CD14-positive monocyte (primary cell): Measurements from ENCODE around the gene EXPH5. TPM values are rescaled to one million over a fixed set of nuclear protein-coding genes. Genes with fewer than 3 reads are reported as not detected.

Source experiments
- DNase-seq, 3 donors: peaks; one replicate each; pipeline ENCODE4 v3.0.0-alpha.2; 2011 to 2022
- H2AFZ ChIP-seq: 2 replicates; pipeline ENCODE4 v1.6.0; 2012; ENCODE audit warnings: mild to moderate bottlenecking, low read depth, low read length, inconsistent platforms; ENCODE audit not compliant: insufficient read depth, poor library complexity, severe bottlenecking
- H3K27ac ChIP-seq, 2 donors: 1 replicate in 1 of 2; 2 replicates in 1 of 2; pipeline ENCODE4 v1.5.1; 2012 to 2013; ENCODE audit warnings: low read length in 2 of 2, control low read depth in 1 of 2, inconsistent platforms in 1 of 2, low read depth in 1 of 2, mild to moderate bottlenecking in 1 of 2
- H3K27me3 ChIP-seq, 2 donors: one replicate each; pipeline versions ENCODE4 v1.6.0 to v1.6.1; 2011 to 2013; ENCODE audit warnings: low read length in 2 of 2; ENCODE audit not compliant: control insufficient read depth in 2 of 2, insufficient read depth in 2 of 2
- H3K36me3 ChIP-seq, 2 donors: replicated peaks in 1 of 2; 1 replicate in 1 of 2; 2 replicates in 1 of 2; pipeline versions ENCODE4 v1.5.1 to v1.6.1; 2012 to 2013; ENCODE audit warnings: low read length in 2 of 2, control low read depth in 1 of 2, inconsistent platforms in 1 of 2, mild to moderate bottlenecking in 1 of 2; ENCODE audit not compliant: insufficient read depth in 2 of 2, control insufficient read depth in 1 of 2
- H3K4me1 ChIP-seq, 2 donors: 1 replicate in 1 of 2; 2 replicates in 1 of 2; pipeline versions ENCODE4 v1.5.1 to v1.6.1; 2012 to 2013; ENCODE audit warnings: low read length in 2 of 2, control low read depth in 1 of 2, inconsistent platforms in 1 of 2, mild to moderate bottlenecking in 1 of 2, moderate library complexity in 1 of 2; ENCODE audit not compliant: insufficient read depth in 2 of 2, control insufficient read depth in 1 of 2
- H3K4me2 ChIP-seq: replicated peaks from 2 replicates; pipeline ENCODE3; 2012; ENCODE audit warnings: low read length, moderate library complexity, mild to moderate bottlenecking; ENCODE audit not compliant: poor library complexity, severe bottlenecking; ENCODE audit errors: extremely low read depth
- H3K4me3 ChIP-seq, 3 experiments: fragments of 200-600 bp in 1 of 3; sonication (generic) in 1 of 3; replicated peaks in 1 of 3; 1 replicate in 2 of 3; 2 replicates in 1 of 3; pipeline ENCODE4 v1.5.1; 2011 to 2013; ENCODE audit warnings: low read length in 3 of 3, mild to moderate bottlenecking in 3 of 3, control low read depth in 2 of 3, low read depth in 2 of 3, inconsistent platforms in 1 of 3, moderate library complexity in 1 of 3
- H3K79me2 ChIP-seq: 2 replicates; pipeline ENCODE4 v1.6.0; 2012; ENCODE audit warnings: mild to moderate bottlenecking, control low read depth, inconsistent platforms, low read length, moderate library complexity; ENCODE audit not compliant: insufficient read depth
- H3K9ac ChIP-seq: 2 replicates; pipeline ENCODE4 v1.6.0; 2017; ENCODE audit warnings: low read length, mild to moderate bottlenecking; ENCODE audit not compliant: insufficient read depth, poor library complexity, severe bottlenecking
- H3K9me3 ChIP-seq, 2 donors: replicated peaks in 1 of 2; 1 replicate in 1 of 2; 2 replicates in 1 of 2; pipeline versions ENCODE4 v1.5.1 to v1.6.1; 2012 to 2013; ENCODE audit warnings: low read length in 2 of 2, control low read depth in 1 of 2; ENCODE audit not compliant: control insufficient read depth in 1 of 2, insufficient read depth in 1 of 2
- H4K20me1 ChIP-seq: 2 replicates; pipeline ENCODE4 v1.6.0; 2012; ENCODE audit warnings: mild to moderate bottlenecking, low read length, control low read depth, moderate library complexity; ENCODE audit not compliant: insufficient read depth
- H3K27ac Mint-ChIP-seq, 7 donors: one replicate each; pipeline ENCODE4 v1.8.0; 2020; ENCODE audit warnings: mild to moderate bottlenecking in 7 of 7, mixed read lengths in 7 of 7, moderate library complexity in 6 of 7, inconsistent platforms in 2 of 7
- H3K27me3 Mint-ChIP-seq, 3 donors: one replicate each; pipeline ENCODE4 v1.8.0; 2021 to 2022; ENCODE audit warnings: low read depth in 3 of 3, mild to moderate bottlenecking in 3 of 3, mixed read lengths in 3 of 3, moderate library complexity in 3 of 3, inconsistent platforms in 1 of 3
- H3K36me3 Mint-ChIP-seq, 2 donors: one replicate each; pipeline ENCODE4 v1.8.0; 2020; ENCODE audit warnings: mixed read lengths in 2 of 2, inconsistent platforms in 1 of 2, mild to moderate bottlenecking in 1 of 2
- H3K4me1 Mint-ChIP-seq: one replicate; pipeline ENCODE4 v1.8.0; 2020; ENCODE audit warnings: mild to moderate bottlenecking, mixed read lengths
- H3K4me3 Mint-ChIP-seq, 2 donors: one replicate each; pipeline ENCODE4 v1.8.0; 2020; ENCODE audit warnings: mild to moderate bottlenecking in 2 of 2, mixed read lengths in 2 of 2, moderate library complexity in 1 of 2
- H3K9me3 Mint-ChIP-seq, 7 donors: one replicate each; pipeline ENCODE4 v1.8.0; 2020 to 2022; ENCODE audit warnings: mixed read lengths in 7 of 7, mild to moderate bottlenecking in 6 of 7, moderate library complexity in 6 of 7, inconsistent platforms in 2 of 7
- CTCF ChIP-seq: fragments of 200-600 bp; IDR thresholded peaks from one replicate; pipeline ENCODE4 v1.8.0; 2022; ENCODE audit warnings: antibody characterized with exemption, mild to moderate bottlenecking
- WGBS: methylation state at CpG from one replicate; pipeline ENCODE4 v1.1.5; 2013; ENCODE audit warnings: missing lambda C conversion rate; ENCODE audit not compliant: insufficient coverage; 5-methylcytosine and 5-hydroxymethylcytosine counted together
- intact Hi-C, 2 donors: fragments of 100-400 bp; cut with micrococcal nuclease; formaldehyde crosslinking; loops; one replicate each; pipeline versions ENCODE4 v1.15.0 to v1.15.1; 2023
- polyA plus RNA-seq, 3 donors: library from polyadenylated mRNA; depleted of rRNA in 1 of 3; unstranded in 2 of 3; stranded (reverse) in 1 of 3; fragments of 300-500 nt in 2 of 3; fragments of >200 nt in 1 of 3; fragmentation: Illumina TruSeq in 2 of 3; gene quantifications; 1 replicate in 2 of 3; 2 replicates in 1 of 3; pipeline ENCODE4 v1.2.3, GENCODE V29; 2012 to 2021

EXPH5 gene
- polyA plus RNA-seq, 3 donors = 0.05 to 0.17 TPM; not detected in 1

- intact Hi-C loops = no loop called here
- no peak for TF ChIP-seq CTCF
- Mint-ChIP-seq H3K36me3 (no peaks in the 10 kb centered on the region), H3K9me3 (peaks cover 14 to 33% (median 24%) of the 10 kb centered on the region in 7 donors), H3K27me3 (peaks cover 0 to 10% (median 4%) of the 10 kb centered on the region in 3 donors), H3K27ac (no peak overlapping the region), H3K4me3 (no peak overlapping the region), H3K4me1 (no peaks in the 10 kb centered on the region)
- H3K4me3 ChIP-seq = no peak overlapping the region
- no peak for DNase-seq
- no peak overlapping the region for H3K27ac ChIP-seq
- H3K4me1 ChIP-seq = no peaks in the 10 kb centered on the region
- no peaks in the 10 kb centered on the region for H3K27me3 ChIP-seq
- no peak overlapping the region for H2AFZ ChIP-seq
- 97% methylated on average over 3 of the region's 3 CpGs for WGBS
- H3K9me3 ChIP-seq = peaks cover 12 to 19% of the 10 kb centered on the region in 2 donors
- H4K20me1 ChIP-seq = no peaks in the 10 kb centered on the region
- H3K4me2 ChIP-seq = no peak overlapping the region
- H3K79me2 ChIP-seq = no peaks in the 10 kb centered on the region
- H3K9ac ChIP-seq = no peak overlapping the region
- H3K36me3 ChIP-seq = no peaks in the 10 kb centered on the region
These were observed 35.7 kb upstream of the EXPH5 start for GRCh38 chr11:108629274-108629673.

GRCh38 chr11:108628812-108629211 lies 35.2 kb upstream of the EXPH5 start:
- H3K36me3 ChIP-seq = no peaks in the 10 kb centered on the region
- TF ChIP-seq CTCF = no peak
- Mint-ChIP-seq H3K9me3 (peaks cover 14 to 33% (median 24%) of the 10 kb centered on the region in 7 donors), H3K27me3 (peaks cover 0 to 10% (median 3%) of the 10 kb centered on the region in 3 donors), H3K36me3 (no peaks in the 10 kb centered on the region), H3K4me3 (no peak overlapping the region), H3K27ac (no peak overlapping the region), H3K4me1 (no peaks in the 10 kb centered on the region)
- H3K4me1 ChIP-seq = no peaks in the 10 kb centered on the region
- no peak overlapping the region for H3K4me3 ChIP-seq
- no peak overlapping the region for H3K27ac ChIP-seq
- H3K9ac ChIP-seq = no peak overlapping the region
- no peak overlapping the region for H2AFZ ChIP-seq
- 100% methylated on average over 1 of the region's 2 CpGs for WGBS
- no peak for DNase-seq
- H3K27me3 ChIP-seq = no peaks in the 10 kb centered on the region
- H3K9me3 ChIP-seq = peaks cover 12 to 19% of the 10 kb centered on the region in 2 donors
- no peak overlapping the region for H3K4me2 ChIP-seq
- intact Hi-C loops = no loop called here
- H3K79me2 ChIP-seq = no peaks in the 10 kb centered on the region
- H4K20me1 ChIP-seq = no peaks in the 10 kb centered on the region
